ENCODE data around the gene SRPRB. TPM values are rescaled to one million over a fixed set of nuclear protein-coding genes. Genes with fewer than 3 reads are reported as not detected.

The SRPRB gene
- polyA plus RNA-seq, 1 of the 3 experiments (the other 2 are of a cell fraction) = 54.3 TPM

DNA sequence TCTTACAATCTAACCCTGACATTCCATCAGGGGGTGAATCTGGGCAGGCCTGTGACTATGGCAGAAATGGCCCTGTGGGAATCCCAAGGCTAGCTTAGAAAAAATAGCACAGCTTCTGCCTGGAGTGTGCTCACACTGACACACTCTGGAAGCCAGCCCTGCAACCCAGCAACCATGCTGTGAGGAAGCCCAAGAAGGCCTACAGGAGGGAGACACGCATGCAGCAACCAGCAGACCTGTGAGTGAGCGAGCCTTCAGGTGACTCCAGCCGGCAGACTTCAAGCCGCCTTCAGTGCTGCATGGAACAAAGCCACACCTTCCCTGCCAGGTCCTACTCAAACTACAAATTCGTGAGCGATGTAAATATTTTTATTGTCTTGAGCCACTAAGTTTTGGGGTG, 64.0 kb downstream of the SRPRB start (continued):
- TF ChIP-seq, protein P1, sequence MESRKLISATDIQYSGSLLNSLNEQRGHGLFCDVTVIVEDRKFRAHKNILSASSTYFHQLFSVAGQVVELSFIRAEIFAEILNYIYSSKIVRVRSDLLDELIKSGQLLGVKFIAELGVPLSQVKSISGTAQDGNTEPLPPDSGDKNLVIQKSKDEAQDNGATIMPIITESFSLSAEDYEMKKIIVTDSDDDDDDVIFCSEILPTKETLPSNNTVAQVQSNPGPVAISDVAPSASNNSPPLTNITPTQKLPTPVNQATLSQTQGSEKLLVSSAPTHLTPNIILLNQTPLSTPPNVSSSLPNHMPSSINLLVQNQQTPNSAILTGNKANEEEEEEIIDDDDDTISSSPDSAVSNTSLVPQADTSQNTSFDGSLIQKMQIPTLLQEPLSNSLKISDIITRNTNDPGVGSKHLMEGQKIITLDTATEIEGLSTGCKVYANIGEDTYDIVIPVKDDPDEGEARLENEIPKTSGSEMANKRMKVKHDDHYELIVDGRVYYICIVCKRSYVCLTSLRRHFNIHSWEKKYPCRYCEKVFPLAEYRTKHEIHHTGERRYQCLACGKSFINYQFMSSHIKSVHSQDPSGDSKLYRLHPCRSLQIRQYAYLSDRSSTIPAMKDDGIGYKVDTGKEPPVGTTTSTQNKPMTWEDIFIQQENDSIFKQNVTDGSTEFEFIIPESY (IDR thresholded peaks at IDR 0.05; ENCODE audit: borderline replicate concordance, low read depth) = no peak
- TF ChIP-seq GABPA (IDR thresholded peaks at IDR 0.05; ENCODE audit: low read depth) = no peak

DNA sequence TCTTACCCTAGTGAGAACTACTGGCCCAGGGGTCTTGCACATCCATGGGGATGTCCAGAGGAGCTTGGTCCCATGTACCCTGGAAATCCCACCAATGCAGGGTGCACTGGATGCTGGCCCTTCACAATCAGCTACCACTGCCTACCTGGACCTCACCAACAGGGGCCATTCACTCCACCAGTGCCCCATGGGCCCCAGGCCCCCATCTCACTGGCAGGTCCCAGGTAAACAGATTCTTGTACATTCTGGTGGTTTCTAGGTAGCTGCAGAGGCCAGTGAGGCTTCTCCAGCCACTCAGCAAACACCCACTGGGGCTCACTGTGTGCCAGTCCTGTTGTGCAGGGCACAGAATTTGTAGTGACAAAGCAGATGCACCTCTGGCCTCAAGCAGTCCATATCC, 65.2 kb downstream of the SRPRB start:
- Histone ChIP-seq H3K27me3 (ENCODE audit: insufficient read depth) (no peaks in the 10 kb centered on the region), H3F3A (replicated peaks; ENCODE audit: insufficient read depth) (no peaks in the 10 kb centered on the region), H3K27ac (ENCODE audit: low read depth in 2 of 2, low read length in 1 of 2) (no peak overlapping the region), H3K79me2 (ENCODE audit: insufficient read depth) (no peaks in the 10 kb centered on the region), H3K4me1 (ENCODE audit: control insufficient read depth in 1 of 2, insufficient read depth in 2 of 2, low read depth in 1 of 2, low read length in 1 of 2) (peaks cover 0 to 10% of the 10 kb centered on the region in 2 experiments; a peak in 1 of 4 replicates), H2AFZ (ENCODE audit: low read depth) (no peak overlapping the region), H3K9me2 (no peaks in the 10 kb centered on the region), H3K9ac (no peak overlapping the region), H3K4me2 (no peak overlapping the region), H3K4me3 (ENCODE audit: low read depth in 2 of 2, low read length in 1 of 2) (no peak overlapping the region), H4K20me1 (ENCODE audit: insufficient read depth) (no peaks in the 10 kb centered on the region), H3K9me3 (no peaks in the 10 kb centered on the region), H3K36me3 (replicated peaks in 1 of 2; ENCODE audit: control insufficient read depth in 1 of 2, insufficient read depth in 2 of 2, low read length in 1 of 2) (no peaks in the 10 kb centered on the region)
- TF ChIP-seq, protein P1 (IDR thresholded peaks at IDR 0.05; ENCODE audit: borderline replicate concordance, low read depth) = no peak
- TF ChIP-seq TCF12 (IDR thresholded peaks at IDR 0.05) = no peak
- TF ChIP-seq FOXM1 (IDR thresholded peaks at IDR 0.05; ENCODE audit: low read depth) = no peak
- TF ChIP-seq POLR2AphosphoS5 (IDR thresholded peaks at IDR 0.05; ENCODE audit: low read depth, low read length) = no peak
- TF ChIP-seq RCOR1 (IDR thresholded peaks at IDR 0.05; ENCODE audit: low read length) = no peak
- no peak for TF ChIP-seq JUND (IDR thresholded peaks at IDR 0.05)
- ChIA-PET POLR2A (no interaction called here), CTCF (interaction anchor here (0.7 to 1.3 kb wide), 2 partner anchors 21 to 304 kb away, joined by 3 read pairs; no protein-coding TSS in a partner anchor)
- no peak for DNase-seq

Other genes with a start within 250 kb of the SRPRB start
- 35.4 and 43.2 TPM in 2 replicates for gene CDV3, start 232.1 kb upstream of the SRPRB start, polyA plus RNA-seq (2012; rRNA removed)
- 15.7 and 21.5 TPM in 2 replicates for gene TOPBP1, start 143.9 kb upstream of the SRPRB start, polyA plus RNA-seq (2012; rRNA removed)
- gene TF, start 59.4 kb upstream of the SRPRB start, polyA plus RNA-seq (2012; rRNA removed) = 0.02 and 0.08 TPM in 2 replicates
- 8.5 and 9.3 TPM in 2 replicates for gene RAB6B, start 90.1 kb downstream of the SRPRB start, polyA plus RNA-seq (2012; rRNA removed)
- 5.8 and 9.3 TPM in 2 replicates for gene SLCO2A1, start 224.1 kb downstream of the SRPRB start, polyA plus RNA-seq (2012; rRNA removed)

Data from SK-N-SH (cell line).